ENCODE data around the gene BAIAP2L1. TPM values are rescaled to one million over a fixed set of nuclear protein-coding genes. Genes with fewer than 3 reads are reported as not detected.
"Not testable (repeated sequence)": the region's sequence is repeated elsewhere in the genome, so short reads cannot be mapped to it uniquely, and the experiment has no call there.

Gene BAIAP2L1
- 10 to 100 TPM; 30.5 to 38.4 TPM for total RNA-seq
- 13.3 TPM for polyA plus RNA-seq (2013, experiment 1 of 2)
- polyA plus RNA-seq (2013, experiment 2 of 2), result 12.8 TPM
- long read RNA-seq, experiment 1, transcript BAIAP2L1-201 (14 exons, 3,622 nt), result major isoform, 10 of 19 reads
- long read RNA-seq, experiment 1, partial matches to known transcripts, result 4 of 19 reads
- long read RNA-seq, experiment 1, other reads (novel, unspliced or antisense), result 5 of 19 reads
- long read RNA-seq, experiment 2, transcript BAIAP2L1-201 (14 exons, 3,622 nt), result major isoform, 24 of 40 reads
- long read RNA-seq, experiment 2, partial matches to known transcripts, result 2 of 40 reads
- long read RNA-seq, experiment 2, other reads (novel, unspliced or antisense), result 14 of 40 reads
- long read RNA-seq, experiment 3, transcript BAIAP2L1-201 (14 exons, 3,622 nt), result major isoform, 129 of 164 reads
- long read RNA-seq, experiment 3, partial matches to known transcripts, result 23 of 164 reads
- long read RNA-seq, experiment 3, other reads (novel, unspliced or antisense), result 12 of 164 reads
- long read RNA-seq, experiment 4, partial matches to known transcripts, result 6 of 6 reads
- long read RNA-seq, experiment 4, other reads (novel, unspliced or antisense), result 0 of 6 reads

GRCh38 chr7:98400542-98401340, at the start of gene BAIAP2L1:
BAIAP2L1 (minus strand) TSS chr7:98401090; CDS start chr7:98400852, 238 bp downstream.
- Histone ChIP-seq H3K36me3 (ENCODE audit: control insufficient read depth, insufficient read depth, low read length) (no peaks in the 10 kb centered on the region), H3K9me3 (ENCODE audit: control insufficient read depth, low read length) (no peaks in the 10 kb centered on the region), H3K4me3 (ENCODE audit: low read length) (peak within 1 kb of the TSS; percentile 83), H3K4me1 (ENCODE audit: control insufficient read depth, insufficient read depth, low read length) (peaks cover 3% of the 10 kb centered on the region), H3K27me3 (ENCODE audit: control insufficient read depth, insufficient read depth, low read length, poor library complexity, severe bottlenecking) (no peaks in the 10 kb centered on the region), H3K9ac (ENCODE audit: extremely low read depth, low read length, poor library complexity, severe bottlenecking) (peak within 1 kb of the TSS; percentile 66), H3K27ac (ENCODE audit: low read depth, low read length) (no peak within 1 kb of the TSS)
- Mint-ChIP-seq H3K9me3 (no peaks in the 10 kb centered on the region), H3K27me3 (ENCODE audit: insufficient read depth) (no peaks in the 10 kb centered on the region), H3K4me3 (peak within 1 kb of the TSS; percentile 65), H3K4me1 (peaks cover 23% of the 10 kb centered on the region), H3K36me3 (ENCODE audit: low read depth) (no peaks in the 10 kb centered on the region), H3K27ac (no peak within 1 kb of the TSS)
- WGBS, 2 experiments (ENCODE audit: insufficient coverage in 1 of 2, insufficient read length in 1 of 2), result 0% methylated on average over 5 to 76 of the region's 76 CpGs
- no peak for TF ChIP-seq CTCF (conservative IDR thresholded peaks at IDR 0.05)
- DNase-seq, result peak; percentile 100

- no peaks in the 10 kb centered on the region for H3K4me1 Mint-ChIP-seq
- H3K36me3 Mint-ChIP-seq (ENCODE audit: low read depth), result no peaks in the 10 kb centered on the region
- Histone ChIP-seq H3K9ac (ENCODE audit: extremely low read depth, low read length, poor library complexity, severe bottlenecking) (no peak overlapping the region), H3K4me3 (ENCODE audit: low read length) (no peak overlapping the region), H3K27me3 (ENCODE audit: control insufficient read depth, insufficient read depth, low read length, poor library complexity, severe bottlenecking) (no peaks in the 10 kb centered on the region), H3K4me1 (ENCODE audit: control insufficient read depth, insufficient read depth, low read length) (no peaks in the 10 kb centered on the region), H3K36me3 (ENCODE audit: control insufficient read depth, insufficient read depth, low read length) (no peaks in the 10 kb centered on the region), H3K27ac (ENCODE audit: low read depth, low read length) (no peak overlapping the region), H3K9me3 (ENCODE audit: control insufficient read depth, low read length) (peaks cover 5% of the 10 kb centered on the region)
- H3K9me3 Mint-ChIP-seq, result peaks cover 19% of the 10 kb centered on the region
- peaks cover 2% of the 10 kb centered on the region for H3K27me3 Mint-ChIP-seq (ENCODE audit: insufficient read depth)
- H3K27ac Mint-ChIP-seq, result no peak overlapping the region
- no peak for DNase-seq
- H3K4me3 Mint-ChIP-seq, result no peak overlapping the region
- 87 to 88% methylated on average over 4 to 7 of the region's 7 CpGs for WGBS, 2 experiments (ENCODE audit: insufficient coverage in 1 of 2, insufficient read length in 1 of 2)
- TF ChIP-seq CTCF (conservative IDR thresholded peaks at IDR 0.05), result no peak
These were observed 47.9 kb upstream of the BAIAP2L1 start for GRCh38 chr7:98448766-98449165.

GRCh38 chr7:98440992-98441391, 40.1 kb upstream of the BAIAP2L1 start:
- not testable (repeated sequence) for H3K4me3 ChIP-seq (ENCODE audit: low read length); H3K9ac ChIP-seq (ENCODE audit: extremely low read depth, low read length, poor library complexity, severe bottlenecking); H3K4me1 Mint-ChIP-seq; H3K36me3 Mint-ChIP-seq (ENCODE audit: low read depth); H3K4me3 Mint-ChIP-seq; H3K27ac Mint-ChIP-seq; H3K27ac ChIP-seq (ENCODE audit: low read depth, low read length); H3K36me3 ChIP-seq (ENCODE audit: control insufficient read depth, insufficient read depth, low read length); H3K27me3 ChIP-seq (ENCODE audit: control insufficient read depth, insufficient read depth, low read length, poor library complexity, severe bottlenecking); DNase-seq; H3K27me3 Mint-ChIP-seq (ENCODE audit: insufficient read depth); H3K9me3 ChIP-seq (ENCODE audit: control insufficient read depth, low read length); H3K4me1 ChIP-seq (ENCODE audit: control insufficient read depth, insufficient read depth, low read length)
- WGBS, 2 experiments (ENCODE audit: insufficient coverage in 1 of 2, insufficient read length in 1 of 2), result 96% methylated on average over 2 of the region's 2 CpGs; no CpG with 5 or more reads in 1 of the 2 experiments
- peaks cover 13% of the 10 kb centered on the region for H3K9me3 Mint-ChIP-seq
